Measurements from ENCODE around the gene ABCC4.

DNA sequence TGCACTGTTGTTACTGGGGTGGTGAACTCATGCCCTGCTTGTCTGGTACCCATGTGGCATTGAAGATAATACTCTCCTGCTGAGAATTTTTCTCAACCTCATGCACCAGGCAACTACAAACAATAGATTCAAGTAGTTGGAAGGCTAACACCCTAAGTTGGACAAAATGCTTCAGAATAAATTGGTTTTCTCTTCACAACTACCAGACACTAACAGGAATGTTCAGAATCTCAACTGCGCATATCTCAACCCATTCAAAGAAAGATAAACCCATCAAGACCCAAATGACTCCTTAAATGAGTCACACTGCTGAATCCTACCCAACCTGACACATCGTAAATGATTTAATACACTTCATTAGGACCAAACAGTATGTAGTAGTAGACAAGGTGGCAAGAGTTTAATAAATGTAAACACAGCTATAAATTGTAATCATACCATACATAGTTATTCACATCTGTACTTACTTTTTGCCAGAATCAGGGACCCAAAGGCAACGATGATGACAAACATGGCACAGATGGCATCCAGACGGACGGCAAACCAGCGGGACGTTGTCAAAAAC is 227.4 kb downstream of the ABCC4 start:
- TF ChIP-seq, protein P1, sequence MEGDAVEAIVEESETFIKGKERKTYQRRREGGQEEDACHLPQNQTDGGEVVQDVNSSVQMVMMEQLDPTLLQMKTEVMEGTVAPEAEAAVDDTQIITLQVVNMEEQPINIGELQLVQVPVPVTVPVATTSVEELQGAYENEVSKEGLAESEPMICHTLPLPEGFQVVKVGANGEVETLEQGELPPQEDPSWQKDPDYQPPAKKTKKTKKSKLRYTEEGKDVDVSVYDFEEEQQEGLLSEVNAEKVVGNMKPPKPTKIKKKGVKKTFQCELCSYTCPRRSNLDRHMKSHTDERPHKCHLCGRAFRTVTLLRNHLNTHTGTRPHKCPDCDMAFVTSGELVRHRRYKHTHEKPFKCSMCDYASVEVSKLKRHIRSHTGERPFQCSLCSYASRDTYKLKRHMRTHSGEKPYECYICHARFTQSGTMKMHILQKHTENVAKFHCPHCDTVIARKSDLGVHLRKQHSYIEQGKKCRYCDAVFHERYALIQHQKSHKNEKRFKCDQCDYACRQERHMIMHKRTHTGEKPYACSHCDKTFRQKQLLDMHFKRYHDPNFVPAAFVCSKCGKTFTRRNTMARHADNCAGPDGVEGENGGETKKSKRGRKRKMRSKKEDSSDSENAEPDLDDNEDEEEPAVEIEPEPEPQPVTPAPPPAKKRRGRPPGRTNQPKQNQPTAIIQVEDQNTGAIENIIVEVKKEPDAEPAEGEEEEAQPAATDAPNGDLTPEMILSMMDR (IDR thresholded peaks at IDR 0.05): no peak
- TF ChIP-seq POLR2A (IDR thresholded peaks at IDR 0.05): no peak

All from stomach (tissue), 4 donors.